OCI-LY3 (cell line): ENCODE data around the gene GPR155.

Source experiments
- CTCF ChIP-seq: fragments of 200-600, 300-600 bp; sonication (generic); IDR thresholded peaks from 2 replicates; pipeline ENCODE4 v1.5.1; 2014; ENCODE audit warnings: antibody characterized with exemption, low read length, low read depth
- EZH2phosphoT487 ChIP-seq: fragments of 200-600 bp; shearing (Covaris generic); IDR thresholded peaks from 2 replicates; pipeline ENCODE4 v1.6.1; 2018; ENCODE audit warnings: antibody characterized with exemption, mixed run types, low read depth

GRCh38 chr2:174499371-174499770 lies 12.5 kb upstream of the GPR155 start:
- no peak for TF ChIP-seq CTCF
- TF ChIP-seq EZH2phosphoT487, result no peak
